NCI-H526 (cell line): Measurements from ENCODE around the gene SLC7A6.
"Not testable (repeated sequence)": the region's sequence is repeated elsewhere in the genome, so short reads cannot be mapped to it uniquely, and the experiment has no call there.

Experiments used
- DNase-seq, 2 experiments: peaks; one replicate each; lab custom pipeline; 2025; lab: John Stamatoyannopoulos, UW

The SLC7A6 gene

DNA sequence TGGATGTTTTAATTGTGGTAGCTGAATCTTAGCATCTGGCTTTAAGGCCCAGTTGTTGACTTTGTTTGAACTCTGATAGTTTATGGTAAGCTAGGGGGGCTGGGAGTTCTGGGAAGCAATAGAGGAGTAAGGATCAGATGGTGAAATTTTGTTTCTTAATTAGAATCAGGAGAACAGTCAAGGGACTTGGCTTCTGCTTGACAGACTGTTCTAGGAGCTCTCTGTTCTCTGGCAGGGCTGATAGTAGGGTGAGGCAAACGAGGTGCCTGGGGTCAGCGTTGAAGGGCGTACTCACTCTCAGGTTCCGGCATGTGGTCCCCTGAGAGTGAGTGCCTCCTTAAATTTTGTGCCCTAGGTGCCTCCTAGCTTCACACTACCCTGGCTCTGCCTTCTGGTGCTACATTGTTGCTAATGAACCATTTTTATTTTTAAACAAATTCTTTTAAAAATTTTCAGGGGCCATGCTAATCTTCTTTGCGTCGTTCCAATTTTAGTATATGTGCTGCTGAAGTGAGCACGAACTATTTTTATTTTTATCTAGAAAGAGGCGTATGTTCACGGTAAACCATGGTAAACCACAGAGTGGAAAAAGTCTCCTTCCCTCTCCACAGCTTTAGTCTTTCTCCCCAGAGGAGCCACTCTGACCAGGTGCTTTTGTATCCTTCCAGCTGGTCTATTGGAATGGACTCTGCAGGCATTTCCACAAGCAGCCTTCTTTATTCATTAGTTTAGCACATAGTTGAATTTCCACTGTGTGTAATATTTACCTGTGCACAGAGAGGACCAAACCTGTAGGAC is 19.7 kb downstream of the SLC7A6 start:
- no peak for DNase-seq

GRCh38 chr16:68284847-68285246 is 20.5 kb downstream of the SLC7A6 start:
- DNase-seq, result no peak

DNA sequence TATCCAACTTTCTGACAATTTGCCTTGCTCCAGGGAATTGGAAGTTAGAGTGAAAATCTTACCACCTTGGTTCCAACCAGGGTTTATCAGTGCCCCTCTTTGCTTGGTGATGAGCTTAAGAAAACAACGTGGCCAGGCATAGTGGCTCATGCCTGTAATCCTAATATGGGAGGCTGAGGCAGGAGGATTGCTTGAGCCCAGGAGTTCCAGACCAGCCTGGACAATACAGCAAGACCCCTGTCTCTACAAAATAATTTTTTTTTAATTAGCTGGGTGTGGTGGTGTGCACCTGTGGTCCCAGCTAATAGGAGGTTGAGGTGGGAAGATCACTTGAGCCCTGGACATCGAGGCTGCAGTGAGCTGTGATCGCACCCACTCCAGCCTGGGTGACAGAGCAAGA is 21.4 kb downstream of the SLC7A6 start:
- DNase-seq, result no peak

- DNase-seq, result no peak
Observed at GRCh38 chr16:68286153-68287074, 22.1 kb downstream of the SLC7A6 start.

- no peak for DNase-seq
Observed at GRCh38 chr16:68287276-68288251, 23.2 kb downstream of the SLC7A6 start.

DNA sequence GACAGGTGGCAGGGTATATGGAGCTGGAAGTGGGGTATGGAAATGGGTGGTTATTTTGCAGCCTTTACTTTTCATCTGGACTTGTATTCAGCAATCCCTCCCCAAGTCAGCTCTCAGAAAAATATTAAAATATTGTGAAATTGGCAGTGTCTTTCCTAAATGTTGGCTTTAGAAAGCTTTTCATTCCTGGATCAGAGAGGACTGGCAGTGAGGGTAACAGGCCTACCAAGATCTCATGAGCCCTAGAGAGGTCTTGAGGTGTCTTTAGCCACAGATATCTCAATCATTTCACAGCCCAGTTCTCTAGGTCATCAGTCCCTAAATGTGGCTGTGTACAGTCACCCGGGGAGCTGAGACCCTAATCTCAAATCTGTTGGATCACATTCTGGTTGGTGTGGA is 23.9 kb downstream of the SLC7A6 start:
- no peak for DNase-seq

- DNase-seq, result not testable (repeated sequence)
Observed at GRCh38 chr16:68288796-68289195, 24.5 kb downstream of the SLC7A6 start.

- DNase-seq, result no peak
Observed at GRCh38 chr16:68289202-68289601, 24.9 kb downstream of the SLC7A6 start.

DNA sequence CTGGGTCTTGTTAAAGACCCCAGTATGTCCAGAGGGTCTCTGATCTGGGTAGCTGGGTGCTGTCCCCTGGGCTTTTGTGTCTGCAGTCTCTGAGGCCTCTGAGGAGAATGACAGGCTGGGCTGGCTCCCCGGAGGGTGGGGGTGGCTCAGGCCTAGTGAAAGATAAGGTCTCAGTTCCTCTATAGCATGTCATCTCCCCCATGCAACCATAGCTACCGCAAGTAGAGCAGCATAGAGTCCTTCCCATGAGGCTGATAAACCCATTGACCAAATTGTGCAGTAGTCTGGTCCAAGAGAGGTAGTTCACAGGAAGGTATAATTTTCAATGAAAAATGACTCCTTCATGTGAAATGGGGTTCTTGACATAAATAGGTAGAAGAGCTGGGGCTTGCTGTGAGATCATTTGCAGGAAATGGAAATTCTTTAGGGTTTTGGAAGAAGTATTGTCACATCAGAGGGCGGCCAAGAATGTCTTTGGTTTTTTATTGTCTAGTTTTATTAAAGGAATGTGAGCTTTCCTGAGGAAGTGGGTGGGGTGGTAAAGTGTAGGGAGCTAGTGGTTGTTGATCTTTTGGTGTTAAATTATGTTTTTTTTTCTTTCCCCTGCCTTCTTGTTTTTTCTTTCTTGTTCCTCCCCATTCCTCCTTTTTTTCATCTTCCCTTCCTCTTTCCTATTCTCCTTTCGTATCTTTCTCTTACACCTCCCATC is 25.4 kb downstream of the SLC7A6 start:
- DNase-seq, result no peak

DNA sequence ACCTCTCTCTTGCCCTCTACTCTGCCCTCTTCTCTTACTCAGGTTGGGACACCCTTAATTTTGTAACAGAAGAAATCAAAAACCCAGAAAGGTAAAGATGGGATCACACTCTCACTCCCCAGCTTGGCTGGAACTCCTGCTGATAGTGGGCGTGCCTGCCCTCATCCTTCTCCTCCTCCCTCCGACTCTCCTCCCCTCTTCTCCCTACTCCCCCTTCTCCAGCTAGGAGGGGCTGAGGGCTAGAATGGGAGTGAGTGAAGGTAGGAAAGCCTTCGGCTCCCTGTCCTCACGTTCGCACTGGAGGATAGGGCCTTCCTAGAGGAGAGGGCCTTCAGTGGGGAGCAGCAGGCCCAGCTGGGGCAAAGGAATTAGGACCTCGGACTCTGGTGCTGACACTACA is 26.1 kb downstream of the SLC7A6 start:
- DNase-seq, result no peak

- DNase-seq, result no peak
Observed at GRCh38 chr16:68291227-68291626, 26.9 kb downstream of the SLC7A6 start.

GRCh38 chr16:68292425-68292824 is 28.1 kb downstream of the SLC7A6 start:
- DNase-seq, result no peak

DNA sequence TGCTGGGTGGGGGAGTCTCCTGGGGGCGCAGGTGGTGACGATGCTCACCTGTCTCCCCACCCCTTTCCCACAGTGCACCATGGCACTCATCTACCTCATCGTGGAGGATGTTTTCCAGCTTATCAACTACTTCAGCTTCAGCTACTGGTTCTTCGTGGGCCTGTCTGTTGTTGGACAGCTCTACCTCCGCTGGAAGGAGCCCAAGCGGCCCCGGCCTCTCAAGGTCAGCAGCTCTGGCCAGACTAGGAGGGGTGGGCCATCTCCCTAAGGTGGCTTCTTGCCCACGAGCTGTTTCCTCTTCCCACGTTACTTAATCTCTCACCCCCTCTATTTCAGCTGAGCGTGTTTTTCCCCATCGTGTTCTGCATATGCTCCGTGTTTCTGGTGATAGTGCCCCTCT is 32.0 kb downstream of the SLC7A6 start:
- no peak for DNase-seq

DNA sequence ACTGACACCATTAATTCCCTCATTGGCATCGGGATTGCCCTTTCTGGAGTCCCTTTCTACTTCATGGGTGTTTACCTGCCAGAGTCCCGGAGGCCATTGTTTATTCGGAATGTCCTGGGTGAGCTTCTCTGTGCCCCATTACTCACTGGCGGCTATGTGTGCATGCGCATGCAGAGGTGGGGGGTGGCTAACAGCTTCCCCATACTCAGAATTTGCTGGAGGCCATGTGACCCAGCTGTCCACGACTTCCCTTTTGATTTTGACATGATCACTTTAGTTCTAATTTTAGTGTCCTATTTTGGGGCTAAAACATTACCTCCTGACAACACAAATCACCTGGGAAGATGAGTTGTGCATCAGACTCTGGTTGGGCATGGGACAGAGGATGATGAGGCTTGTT is 32.4 kb downstream of the SLC7A6 start:
- no peak for DNase-seq

- no peak for DNase-seq
Observed at GRCh38 chr16:68297908-68298307, 33.6 kb downstream of the SLC7A6 start.

DNA sequence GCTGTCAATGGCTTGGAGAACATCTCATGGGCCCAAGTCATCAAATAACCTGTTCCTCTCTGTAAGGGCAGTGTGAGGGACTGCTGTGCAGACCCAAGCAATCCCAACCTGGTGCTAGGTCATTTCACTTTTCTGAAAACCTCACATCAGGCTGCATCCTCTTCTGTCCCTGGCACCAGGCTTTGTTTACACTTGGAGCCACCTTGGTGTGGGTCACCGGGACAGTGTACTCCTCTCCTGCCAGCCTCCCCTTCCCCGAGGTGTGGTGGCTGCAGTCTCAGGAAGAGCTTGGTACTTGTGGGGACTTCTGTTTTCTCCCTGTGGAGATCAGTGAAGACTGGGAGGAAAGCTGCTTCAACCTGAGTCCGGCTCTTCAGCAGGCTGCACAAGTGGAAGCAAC is 34.0 kb downstream of the SLC7A6 start:
- DNase-seq, result no peak

DNA sequence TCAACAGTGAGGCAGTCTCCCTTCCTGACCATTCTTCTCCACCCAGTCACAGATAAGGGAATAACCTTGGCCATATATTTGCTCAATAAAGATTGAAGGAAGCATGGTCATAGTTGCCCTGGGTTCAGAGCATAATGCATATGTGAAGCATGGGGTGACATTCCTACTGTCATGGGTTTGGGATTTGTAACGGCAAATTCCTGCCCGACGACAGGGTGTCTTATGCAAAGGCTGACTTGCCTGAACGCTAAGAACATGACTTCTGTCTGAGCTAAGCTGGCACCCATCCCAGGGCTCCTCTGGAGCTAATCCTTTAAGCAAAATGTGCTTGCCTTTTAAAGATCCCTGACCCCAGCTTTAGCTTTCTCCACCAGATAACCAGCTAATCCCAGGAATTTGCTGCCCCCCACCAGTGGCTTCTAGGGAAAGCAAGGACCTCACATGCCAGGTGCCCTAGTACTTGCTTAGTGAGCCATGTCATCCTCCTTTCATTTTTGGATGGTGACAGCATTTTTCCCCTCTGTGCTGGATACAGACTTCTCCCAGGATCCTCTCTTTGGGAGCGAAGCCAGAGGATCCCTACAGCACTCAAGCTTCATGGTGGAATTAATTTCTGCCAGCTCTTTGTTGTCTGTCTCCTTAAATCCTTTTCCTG is 34.7 kb downstream of the SLC7A6 start:
- DNase-seq, result no peak

- DNase-seq, result no peak
Observed at GRCh38 chr16:68299571-68300453, 35.5 kb downstream of the SLC7A6 start.

- DNase-seq, result no peak
Observed at GRCh38 chr16:68300734-68301459, 36.6 kb downstream of the SLC7A6 start.
